ENCODE data around the gene CACNA2D2. TPM values are rescaled to one million over a fixed set of nuclear protein-coding genes. Genes with fewer than 3 reads are reported as not detected.

CACNA2D2 gene
- total RNA-seq, 1 experiment from 2014 or later = not detected

DNA sequence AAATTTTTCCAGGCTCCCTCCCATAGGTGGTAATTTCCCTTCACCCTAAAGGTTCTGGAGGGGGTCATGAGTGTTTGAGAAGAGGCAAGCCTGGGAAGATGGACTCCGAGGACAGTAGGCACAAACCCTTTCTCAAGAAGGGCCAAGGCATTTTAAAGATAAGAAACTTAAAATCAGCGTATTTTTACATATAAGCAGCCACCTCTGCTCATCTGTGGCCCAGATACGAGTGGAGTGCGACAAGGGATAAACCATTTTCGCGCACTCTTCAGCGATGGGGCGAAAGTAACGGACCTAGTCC is 163.3 kb downstream of the CACNA2D2 start:
- Histone ChIP-seq H3K4me2 (ENCODE audit: low read depth, low read length, poor library complexity, severe bottlenecking) (peak overlapping the region; percentile 97), H3K36me3 (ENCODE audit: insufficient read depth, low read length) (peaks cover 11% of the 10 kb centered on the region; the same call in 1 of the 2 replicates), H2AFZ (ENCODE audit: low read length) (no peak overlapping the region), H3K79me2 (ENCODE audit: low read length) (peaks cover 50% of the 10 kb centered on the region), H3K9me3 (ENCODE audit: low read length) (no peaks in the 10 kb centered on the region), H3K9me2 (replicated peaks; ENCODE audit: insufficient read depth, low read length) (no peaks in the 10 kb centered on the region), H3K4me3 (ENCODE audit: low read length) (peak overlapping the region; percentile 95), H3K27ac (ENCODE audit: low read length) (peak overlapping the region; percentile 91), H3K9ac (ENCODE audit: low read length) (peak overlapping the region; percentile 99), H3K27me3 (ENCODE audit: low read length) (no peaks in the 10 kb centered on the region), H4K20me1 (ENCODE audit: insufficient read depth, low read depth, low read length) (peaks cover 9% of the 10 kb centered on the region; the same call in 1 of the 2 replicates), H3K4me1 (ENCODE audit: low read length) (peaks cover 56% of the 10 kb centered on the region)
- DNase-seq = no peak

DNA sequence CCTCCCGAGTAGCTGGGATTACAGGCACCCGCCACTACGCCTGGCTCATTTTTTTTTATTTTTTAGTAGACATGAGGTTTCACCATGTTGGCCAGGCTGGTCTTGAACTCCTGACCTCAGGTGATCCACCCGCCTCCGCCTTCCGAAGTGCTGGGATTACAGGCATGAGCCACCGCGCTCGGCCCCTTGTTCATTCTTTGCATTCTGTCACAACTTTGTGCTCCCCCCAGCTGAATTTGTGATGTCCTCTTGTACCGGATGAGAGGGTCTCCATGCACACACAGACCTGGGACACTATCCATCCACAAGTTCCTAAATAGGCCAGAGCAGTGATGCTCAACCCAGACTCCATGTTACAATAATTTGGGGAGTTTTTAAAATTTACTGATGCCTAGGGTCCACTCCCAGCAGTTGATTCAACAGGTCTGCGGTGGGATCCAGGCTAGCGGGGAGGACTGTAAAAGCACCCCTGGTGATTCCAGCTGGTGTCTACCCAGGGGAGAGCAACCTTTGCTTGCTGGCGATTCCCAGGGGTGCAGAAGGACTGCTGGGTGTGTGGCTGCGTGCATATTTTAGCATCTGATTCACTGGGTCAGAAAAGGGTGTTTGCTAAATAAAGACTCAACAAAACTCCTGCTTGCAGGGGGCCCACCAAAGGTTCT is 163.8 kb downstream of the CACNA2D2 start:
- Histone ChIP-seq H3K4me1 (ENCODE audit: low read length) (peaks cover 58% of the 10 kb centered on the region), H3K4me2 (ENCODE audit: low read depth, low read length, poor library complexity, severe bottlenecking) (peak overlapping the region; percentile 97), H3K4me3 (ENCODE audit: low read length) (peak overlapping the region; percentile 95), H2AFZ (ENCODE audit: low read length) (no peak overlapping the region), H3K9me2 (replicated peaks; ENCODE audit: insufficient read depth, low read length) (no peaks in the 10 kb centered on the region), H3K79me2 (ENCODE audit: low read length) (peaks cover 54% of the 10 kb centered on the region), H3K9me3 (ENCODE audit: low read length) (no peaks in the 10 kb centered on the region), H3K27ac (ENCODE audit: low read length) (peak overlapping the region; percentile 91), H3K9ac (ENCODE audit: low read length) (peak overlapping the region; percentile 99), H3K27me3 (ENCODE audit: low read length) (no peaks in the 10 kb centered on the region), H3K36me3 (ENCODE audit: insufficient read depth, low read length) (peaks cover 13% of the 10 kb centered on the region), H4K20me1 (ENCODE audit: insufficient read depth, low read depth, low read length) (peaks cover 10% of the 10 kb centered on the region; the same call in 1 of the 2 replicates)
- peak; percentile 84 for DNase-seq

- peak overlapping the region; percentile 99 for H3K9ac ChIP-seq (ENCODE audit: low read length)
- H3K4me3 ChIP-seq (ENCODE audit: low read length) = peak overlapping the region; percentile 95
These were observed 164.5 kb downstream of the CACNA2D2 start for GRCh38 chr3:50338965-50339364.

GRCh38 chr3:50337175-50337861 is 166.1 kb downstream of the CACNA2D2 start:
- Histone ChIP-seq H3K4me3 (ENCODE audit: low read length) (peak overlapping the region; percentile 95), H3K27ac (ENCODE audit: low read length) (peak overlapping the region; percentile 91), H3K9me3 (ENCODE audit: low read length) (no peaks in the 10 kb centered on the region), H3K9ac (ENCODE audit: low read length) (peak overlapping the region; percentile 99), H3K79me2 (ENCODE audit: low read length) (peaks cover 66% of the 10 kb centered on the region), H3K27me3 (ENCODE audit: low read length) (no peaks in the 10 kb centered on the region), H2AFZ (ENCODE audit: low read length) (peak overlapping the region; percentile 16; the same call in 1 of the 2 replicates), H3K9me2 (replicated peaks; ENCODE audit: insufficient read depth, low read length) (no peaks in the 10 kb centered on the region), H3K4me1 (ENCODE audit: low read length) (peaks cover 66% of the 10 kb centered on the region), H4K20me1 (ENCODE audit: insufficient read depth, low read depth, low read length) (peaks cover 20% of the 10 kb centered on the region; the same call in 1 of the 2 replicates), H3K36me3 (ENCODE audit: insufficient read depth, low read length) (peaks cover 22% of the 10 kb centered on the region), H3K4me2 (ENCODE audit: low read depth, low read length, poor library complexity, severe bottlenecking) (peak overlapping the region; percentile 97)
- DNase-seq = peak; percentile 99

More at GRCh38 chr3:50338965-50339364, 164.5 kb downstream of the CACNA2D2 start:
- H3K4me1 ChIP-seq (ENCODE audit: low read length) = peaks cover 64% of the 10 kb centered on the region
- peak overlapping the region; percentile 91 for H3K27ac ChIP-seq (ENCODE audit: low read length)
- DNase-seq = peak; percentile 82
- H2AFZ ChIP-seq (ENCODE audit: low read length) = no peak overlapping the region
- H3K79me2 ChIP-seq (ENCODE audit: low read length) = peaks cover 61% of the 10 kb centered on the region
- H4K20me1 ChIP-seq (ENCODE audit: insufficient read depth, low read depth, low read length) = peaks cover 17% of the 10 kb centered on the region; the same call in 1 of the 2 replicates
- H3K27me3 ChIP-seq (ENCODE audit: low read length) = no peaks in the 10 kb centered on the region
- no peaks in the 10 kb centered on the region for H3K9me3 ChIP-seq (ENCODE audit: low read length)
- H3K36me3 ChIP-seq (ENCODE audit: insufficient read depth, low read length) = peaks cover 19% of the 10 kb centered on the region
- H3K9me2 ChIP-seq (replicated peaks; ENCODE audit: insufficient read depth, low read length) = no peaks in the 10 kb centered on the region
- peak overlapping the region; percentile 97 for H3K4me2 ChIP-seq (ENCODE audit: low read depth, low read length, poor library complexity, severe bottlenecking)

GRCh38 chr3:50336452-50337174 is 166.8 kb downstream of the CACNA2D2 start:
- DNase-seq = no peak
- Histone ChIP-seq H3K27me3 (ENCODE audit: low read length) (no peaks in the 10 kb centered on the region), H3K79me2 (ENCODE audit: low read length) (peaks cover 68% of the 10 kb centered on the region), H3K4me2 (ENCODE audit: low read depth, low read length, poor library complexity, severe bottlenecking) (peak overlapping the region; percentile 97), H3K4me1 (ENCODE audit: low read length) (peaks cover 64% of the 10 kb centered on the region), H3K4me3 (ENCODE audit: low read length) (peak overlapping the region; percentile 95), H3K27ac (ENCODE audit: low read length) (peak overlapping the region; percentile 91), H3K9ac (ENCODE audit: low read length) (peak overlapping the region; percentile 99), H3K9me2 (replicated peaks; ENCODE audit: insufficient read depth, low read length) (no peaks in the 10 kb centered on the region), H3K9me3 (ENCODE audit: low read length) (no peaks in the 10 kb centered on the region), H3K36me3 (ENCODE audit: insufficient read depth, low read length) (peaks cover 29% of the 10 kb centered on the region), H4K20me1 (ENCODE audit: insufficient read depth, low read depth, low read length) (peaks cover 20% of the 10 kb centered on the region; the same call in 1 of the 2 replicates), H2AFZ (ENCODE audit: low read length) (peak overlapping the region; percentile 16; the same call in 1 of the 2 replicates)

- H3K4me1 ChIP-seq (ENCODE audit: low read length) = peaks cover 56% of the 10 kb centered on the region
- no peaks in the 10 kb centered on the region for H3K9me3 ChIP-seq (ENCODE audit: low read length)
- H3K79me2 ChIP-seq (ENCODE audit: low read length) = peaks cover 59% of the 10 kb centered on the region
- H2AFZ ChIP-seq (ENCODE audit: low read length) = no peak overlapping the region
- DNase-seq = no peak
- peaks cover 45% of the 10 kb centered on the region for H3K36me3 ChIP-seq (ENCODE audit: insufficient read depth, low read length)
- H4K20me1 ChIP-seq (ENCODE audit: insufficient read depth, low read depth, low read length) = peaks cover 20% of the 10 kb centered on the region; the same call in 1 of the 2 replicates
- H3K9ac ChIP-seq (ENCODE audit: low read length) = peak overlapping the region; percentile 40; the same call in 1 of the 2 replicates
- H3K9me2 ChIP-seq (replicated peaks; ENCODE audit: insufficient read depth, low read length) = no peaks in the 10 kb centered on the region
- no peak overlapping the region for H3K4me3 ChIP-seq (ENCODE audit: low read length)
- H3K27me3 ChIP-seq (ENCODE audit: low read length) = no peaks in the 10 kb centered on the region
- H3K27ac ChIP-seq (ENCODE audit: low read length) = no peak overlapping the region; the same call in 1 of the 2 replicates
- no peak overlapping the region for H3K4me2 ChIP-seq (ENCODE audit: low read depth, low read length, poor library complexity, severe bottlenecking)
These were observed 168.9 kb downstream of the CACNA2D2 start for GRCh38 chr3:50334339-50335075.

DNA sequence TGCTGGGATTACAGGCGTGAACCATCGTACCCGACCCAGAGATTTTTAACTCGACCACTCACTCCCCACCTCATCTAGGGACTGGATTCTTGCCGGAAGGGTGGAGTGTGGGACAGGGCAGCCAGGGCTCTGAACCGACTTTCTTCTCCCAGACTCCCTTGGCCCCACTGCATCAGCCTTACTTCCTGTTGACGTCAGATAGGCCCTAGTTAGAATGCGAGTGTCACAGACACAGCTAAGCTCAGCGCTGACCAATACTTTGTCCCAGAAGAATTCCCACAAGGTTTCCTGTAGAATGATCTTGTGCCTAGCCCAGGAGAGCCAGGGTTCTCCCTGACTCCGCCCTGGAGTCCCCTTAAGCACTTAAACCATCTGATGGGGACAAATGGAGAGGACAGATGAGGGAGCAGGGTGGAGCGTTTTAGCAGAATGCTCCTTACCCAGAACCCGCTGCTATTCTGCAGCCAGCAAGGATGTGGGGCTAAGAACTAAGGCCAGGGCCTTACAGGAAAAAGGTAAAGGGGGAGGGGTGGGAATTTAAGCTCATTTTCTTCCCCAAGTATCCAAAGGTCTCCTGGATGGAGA is 169.6 kb downstream of the CACNA2D2 start:
- H3K79me2 ChIP-seq (ENCODE audit: low read length) = peaks cover 54% of the 10 kb centered on the region
- H3K4me1 ChIP-seq (ENCODE audit: low read length) = peaks cover 55% of the 10 kb centered on the region
- H2AFZ ChIP-seq (ENCODE audit: low read length) = no peak overlapping the region
- no peak for DNase-seq
- no peaks in the 10 kb centered on the region for H3K9me2 ChIP-seq (replicated peaks; ENCODE audit: insufficient read depth, low read length)
- no peak overlapping the region for H3K4me3 ChIP-seq (ENCODE audit: low read length)
- no peaks in the 10 kb centered on the region for H3K9me3 ChIP-seq (ENCODE audit: low read length)
- no peak overlapping the region for H3K9ac ChIP-seq (ENCODE audit: low read length)
- peaks cover 46% of the 10 kb centered on the region for H3K36me3 ChIP-seq (ENCODE audit: insufficient read depth, low read length)
- H3K27ac ChIP-seq (ENCODE audit: low read length) = no peak overlapping the region
- no peaks in the 10 kb centered on the region for H3K27me3 ChIP-seq (ENCODE audit: low read length)
- no peak overlapping the region for H3K4me2 ChIP-seq (ENCODE audit: low read depth, low read length, poor library complexity, severe bottlenecking)
- H4K20me1 ChIP-seq (ENCODE audit: insufficient read depth, low read depth, low read length) = peaks cover 20% of the 10 kb centered on the region; the same call in 1 of the 2 replicates

Measured in Karpas-422 (cell line).